H1 (cell line): Measurements from ENCODE around the gene C19orf73. TPM values are rescaled to one million over a fixed set of nuclear protein-coding genes. Genes with fewer than 3 reads are reported as not detected.

Source experiments
- CTCF ChIA-PET: fragments of 300-600 bp; sonication (Branson Sonifier 250); formaldehyde crosslinking; loops from one replicate; lab custom pipeline; 2021; ENCODE audit not compliant: partially characterized antibody; lab: Charles Lee
- POLR2A ChIA-PET: fragments of 300-600 bp; sonication (Branson Sonifier 250); formaldehyde crosslinking; loops from one replicate; lab custom pipeline; 2021; ENCODE audit warnings: inconsistent platforms; ENCODE audit not compliant: partially characterized antibody; lab: Charles Lee
- DNase-seq, 2 experiments: peaks; one replicate each; pipeline versions ENCODE4 v3.0.0 to v3.0.0-alpha.2; 2010 to 2022; ENCODE audit warnings: low spot score in 2 of 2, low read depth in 1 of 2, mixed read lengths in 1 of 2
- FAIRE-seq: peaks from 2 replicates; lab custom pipeline; 2011; peaks lifted over from hg19 to GRCh38; lab: Jason Lieb, UNC
- H2AFZ ChIP-seq: 2 replicates; pipeline ENCODE4 v1.8.1; 2012; ENCODE audit warnings: low read length, inconsistent platforms
- H2AK5ac ChIP-seq: 2 replicates; pipeline ENCODE4 v1.6.1; 2013; ENCODE audit warnings: low read depth, low read length
- H2BK120ac ChIP-seq: replicated peaks from 2 replicates; pipeline ENCODE3; 2013; ENCODE audit warnings: low read depth, low read length, inconsistent platforms
- H2BK12ac ChIP-seq: 2 replicates; pipeline ENCODE4 v1.6.1; 2013; ENCODE audit warnings: low read depth, low read length
- H2BK15ac ChIP-seq: 2 replicates; pipeline ENCODE4 v1.6.1; 2013; ENCODE audit warnings: low read length
- H2BK20ac ChIP-seq: 2 replicates; pipeline ENCODE4 v1.6.1; 2013; ENCODE audit warnings: low read length
- H2BK5ac ChIP-seq: 2 replicates; pipeline ENCODE4 v1.6.1; 2013; ENCODE audit warnings: low read depth, low read length
- H3K14ac ChIP-seq: 2 replicates; pipeline ENCODE4 v1.6.1; 2013; ENCODE audit warnings: inconsistent platforms; ENCODE audit not compliant: insufficient read length
- H3K18ac ChIP-seq: 2 replicates; pipeline ENCODE4 v1.6.1; 2013; ENCODE audit warnings: low read length; ENCODE audit errors: extremely low read depth
- H3K23ac ChIP-seq: 2 replicates; pipeline ENCODE4 v1.6.1; 2013; ENCODE audit warnings: inconsistent platforms; ENCODE audit not compliant: insufficient read length
- H3K23me2 ChIP-seq: 2 replicates; pipeline ENCODE4 v1.6.1; 2013; ENCODE audit warnings: low read depth, low read length
- H3K27ac ChIP-seq: 2 replicates; pipeline ENCODE4 v1.6.1; 2011; ENCODE audit warnings: low read depth, low read length, inconsistent platforms
- H3K27me3 ChIP-seq, 4 experiments: replicated peaks in 1 of 4; 1 replicate in 1 of 4; 2 replicates in 3 of 4; pipeline versions ENCODE4 v1.6.1 to v1.8.1; 2011 to 2013; ENCODE audit warnings: low read length in 3 of 4, mild to moderate bottlenecking in 3 of 4, inconsistent platforms in 2 of 4, mixed read lengths in 2 of 4, moderate library complexity in 1 of 4; ENCODE audit not compliant: control insufficient read depth in 3 of 4, insufficient read depth in 3 of 4; ENCODE audit errors: extremely low read depth in 1 of 4
- H3K36me3 ChIP-seq, 4 experiments: 2 replicates each; pipeline versions ENCODE4 v1.6.1 to v1.8.1; 2011 to 2013; ENCODE audit warnings: mild to moderate bottlenecking in 4 of 4, low read length in 3 of 4, moderate library complexity in 2 of 4, control low read depth in 1 of 4, inconsistent platforms in 1 of 4; ENCODE audit not compliant: insufficient read depth in 4 of 4, control insufficient read depth in 2 of 4
- H3K4ac ChIP-seq: replicated peaks from 2 replicates; pipeline ENCODE3; 2013; ENCODE audit warnings: low read length, low read depth, mixed read lengths, inconsistent platforms; ENCODE audit not compliant: insufficient read length
- H3K4me1 ChIP-seq, 4 experiments: replicated peaks in 1 of 4; 1 replicate in 1 of 4; 2 replicates in 3 of 4; pipeline versions ENCODE4 v1.6.1 to v1.8.1; 2011 to 2013; ENCODE audit warnings: low read length in 3 of 4, inconsistent platforms in 2 of 4, mixed read lengths in 1 of 4; ENCODE audit not compliant: insufficient read depth in 4 of 4, control insufficient read depth in 3 of 4
- H3K4me2 ChIP-seq, 2 experiments: 2 replicates each; pipeline versions ENCODE4 v1.6.1 to v1.8.1; 2011 to 2013; ENCODE audit warnings: low read depth in 2 of 2, low read length in 2 of 2, control low read depth in 1 of 2, inconsistent platforms in 1 of 2, mild to moderate bottlenecking in 1 of 2; ENCODE audit not compliant: insufficient read depth in 1 of 2
- H3K4me3 ChIP-seq, 4 experiments: fragments of 200-600, 300-600 bp in 1 of 4; sonication (generic), shearing (Covaris generic), sonication (Bioruptor Twin) in 1 of 4; 2 replicates each; pipeline versions ENCODE4 v1.5.1 to v1.8.1; 2011 to 2016; ENCODE audit warnings: low read length in 4 of 4, low read depth in 3 of 4, control low read depth in 2 of 4, inconsistent platforms in 2 of 4, mild to moderate bottlenecking in 2 of 4, mixed read lengths in 1 of 4, moderate library complexity in 1 of 4; ENCODE audit not compliant: insufficient read depth in 2 of 4; ENCODE audit errors: extremely low read depth in 1 of 4
- H3K56ac ChIP-seq: replicated peaks from 2 replicates; pipeline ENCODE3; 2013; ENCODE audit warnings: low read depth, mild to moderate bottlenecking, mixed read lengths, low read length, inconsistent platforms; ENCODE audit not compliant: insufficient read length
- H3K79me1 ChIP-seq: 2 replicates; pipeline ENCODE4 v1.6.1; 2013; ENCODE audit warnings: low read depth, low read length, control low read depth
- H3K79me2 ChIP-seq, 2 experiments: 2 replicates each; pipeline versions ENCODE4 v1.6.1 to v1.8.1; 2012 to 2013; ENCODE audit warnings: low read length in 2 of 2, mild to moderate bottlenecking in 2 of 2, inconsistent platforms in 1 of 2; ENCODE audit not compliant: insufficient read depth in 2 of 2, control insufficient read depth in 1 of 2
- H3K9ac ChIP-seq, 4 experiments: replicated peaks in 1 of 4; 1 replicate in 1 of 4; 2 replicates in 3 of 4; pipeline versions ENCODE4 v1.6.1 to v1.8.1; 2011 to 2013; ENCODE audit warnings: low read depth in 3 of 4, low read length in 3 of 4, control low read depth in 2 of 4, mild to moderate bottlenecking in 2 of 4, moderate library complexity in 2 of 4, inconsistent platforms in 1 of 4; ENCODE audit errors: extremely low read depth in 1 of 4
- H3K9me3 ChIP-seq, 2 experiments: 2 replicates each; pipeline versions ENCODE4 v1.6.1 to v1.8.1; 2012 to 2013; ENCODE audit warnings: mild to moderate bottlenecking in 2 of 2, moderate library complexity in 2 of 2, control low read depth in 1 of 2, inconsistent platforms in 1 of 2, low read depth in 1 of 2, low read length in 1 of 2, mixed read lengths in 1 of 2; ENCODE audit not compliant: insufficient read depth in 2 of 2
- H4K20me1 ChIP-seq, 2 experiments: replicated peaks in 1 of 2; 2 replicates each; pipeline versions ENCODE3 to v1.8.1; 2011 to 2013; ENCODE audit warnings: inconsistent platforms in 2 of 2, low read length in 2 of 2, mild to moderate bottlenecking in 1 of 2; ENCODE audit not compliant: insufficient read depth in 2 of 2, control insufficient read depth in 1 of 2
- H4K5ac ChIP-seq: 2 replicates; pipeline ENCODE4 v1.6.1; 2013; ENCODE audit warnings: low read length, low read depth, mixed read lengths, inconsistent platforms; ENCODE audit not compliant: insufficient read length
- H4K8ac ChIP-seq: 2 replicates; pipeline ENCODE4 v1.8.0; 2013; ENCODE audit warnings: mild to moderate bottlenecking, moderate library complexity, low read length, inconsistent platforms; ENCODE audit not compliant: insufficient read depth; ENCODE audit errors: extremely low read depth
- H4K91ac ChIP-seq: replicated peaks from 2 replicates; pipeline ENCODE3; 2013; ENCODE audit warnings: low read length, mixed read lengths, inconsistent platforms; ENCODE audit not compliant: insufficient read length
- CEBPB ChIP-seq: IDR thresholded peaks from 2 replicates; pipeline ENCODE4 v1.6.1; 2012; ENCODE audit warnings: low read depth, low read length
- HDAC2 ChIP-seq, 2 experiments: fragments of 300-600 bp in 1 of 2; sonication (generic) in 1 of 2; IDR thresholded peaks; 2 replicates each; pipeline ENCODE4 v1.6.1; 2011 to 2012; ENCODE audit warnings: low read depth in 2 of 2, low read length in 2 of 2, mild to moderate bottlenecking in 2 of 2, moderate library complexity in 2 of 2, borderline replicate concordance in 1 of 2, inconsistent platforms in 1 of 2
- RBBP5 ChIP-seq: IDR thresholded peaks from 2 replicates; pipeline ENCODE4 v1.7.1; 2012; ENCODE audit warnings: low read depth, mild to moderate bottlenecking, inconsistent platforms, low read length, moderate library complexity, borderline replicate concordance
- SP4 ChIP-seq: IDR thresholded peaks from 2 replicates; pipeline ENCODE4 v1.6.1; 2012; ENCODE audit warnings: low read length, inconsistent platforms
- TAF1 ChIP-seq: IDR thresholded peaks from 2 replicates; pipeline ENCODE4 v1.6.1; 2011; ENCODE audit warnings: mild to moderate bottlenecking, low read depth, low read length
- USF2 ChIP-seq: IDR thresholded peaks from 2 replicates; pipeline ENCODE4 v1.6.1; 2011; ENCODE audit warnings: low read length, improper control_type of control experiment
- whole genome bisulfite sequencing, 2 experiments: shearing (Covaris generic) in 1 of 2; methylation state at CpG; one replicate each; pipeline versions ENCODE4 v1.1.6 to v1.1.7; 2013 to 2015; ENCODE audit warnings: low lambda C conversion rate in 2 of 2, mixed read lengths in 2 of 2, inconsistent platforms in 1 of 2, low coverage in 1 of 2, missing lambda C conversion rate in 1 of 2; ENCODE audit not compliant: insufficient replicate concordance in 2 of 2, insufficient coverage in 1 of 2, insufficient read length in 1 of 2; ENCODE audit errors: extremely low coverage in 1 of 2, missing lambda C conversion rate in 1 of 2; 5-methylcytosine and 5-hydroxymethylcytosine counted together
- polyA plus RNA-seq, 7 experiments: library from polyadenylated mRNA; depleted of rRNA in 3 of 7; stranded (reverse) in 5 of 7; unstranded in 2 of 7; fragments of >200 nt in 5 of 7; fragments of 200-250 nt in 2 of 7; gene quantifications; 1 replicate in 5 of 7; 2 replicates in 1 of 7; 4 replicates in 1 of 7; pipeline versions ENCODE4 v1.2.1 to v1.2.3, GENCODE V29; 2011 to 2013; ENCODE audit warnings: missing spikeins in 2 of 7, mixed read lengths in 2 of 7
- total RNA-seq: library from RNA; stranded (reverse); fragmentation: NEBNext Ultra II Directional; extraction: Animal tissue kit (Norgen Biotek cat#: 25700); gene quantifications from 2 replicates; pipeline ENCODE4 v1.2.1, GENCODE V29; 2021

C19orf73 gene
- total and polyA plus RNA-seq, 2 of the 8 experiments (the other 6 are each of a cell fraction or from before 2014, with no cell fraction given), result 2.5 to 4.6 TPM

GRCh38 chr19:49160450-49161189 lies 41.7 kb upstream of the C19orf73 start:
- Histone ChIP-seq H4K8ac (no peak overlapping the region), H3K4ac (no peak overlapping the region), H3K9me3 (no peaks in the 10 kb centered on the region), H3K9ac (no peak overlapping the region), H3K27me3 (peaks cover 0 to 9% (median 7%) of the 10 kb centered on the region in 4 experiments; a peak in 4 of 7 replicates), H4K5ac (no peak overlapping the region), H3K23ac (no peak overlapping the region), H2AK5ac (no peak overlapping the region), H3K27ac (no peak overlapping the region), H3K4me1 (peaks cover 0 to 15% (median 9%) of the 10 kb centered on the region in 4 experiments; a peak in 6 of 7 replicates), H2BK15ac (no peak overlapping the region), H3K36me3 (no peaks in the 10 kb centered on the region), H4K91ac (no peak overlapping the region), H3K4me3 (no peak overlapping the region), H3K56ac (no peak overlapping the region), H3K18ac (no peak overlapping the region), H2BK12ac (0 out of 2 replicates have a peak overlapping the region, but pooled peaks have one; percentile 39), H2BK120ac (no peak overlapping the region), H2AFZ (no peak overlapping the region), H3K79me2 (no peaks in the 10 kb centered on the region), H2BK5ac (no peak overlapping the region), H3K4me2 (no peak overlapping the region), H3K79me1 (no peaks in the 10 kb centered on the region), H3K14ac (no peak overlapping the region), H3K23me2 (peaks cover 11% of the 10 kb centered on the region; the same call in 1 of the 2 replicates), H2BK20ac (no peak overlapping the region), H4K20me1 (no peaks in the 10 kb centered on the region)
- FAIRE-seq, result no peak
- CTCF ChIA-PET, result interaction anchor here (1.1 to 3.3 kb wide), 6 partner anchors 17 to 77 kb away, joined by 3 to 19 read pairs (median 4); no protein-coding TSS in a partner anchor
- whole genome bisulfite sequencing, 2 experiments, result 90% methylated on average over 12 of the region's 13 CpGs; no CpG with 5 or more reads in 1 of the 2 experiments
- no peak for TF ChIP-seq HDAC2 (IDR thresholded peaks at IDR 0.05; ENCODE audit: borderline replicate concordance in 1 of 2, low read depth in 2 of 2, low read length in 2 of 2)
- TF ChIP-seq USF2, result no peak
- no peak for TF ChIP-seq SP4
- no peak for TF ChIP-seq CEBPB
- TF ChIP-seq TAF1, result no peak
- TF ChIP-seq RBBP5, result no peak
- POLR2A ChIA-PET, result interaction anchor here (1.1 to 3.9 kb wide), 6 partner anchors 10 to 201 kb away, joined by 3 to 30 read pairs (median 4); no protein-coding TSS in a partner anchor
- DNase-seq, result no peak
